WTC11 (cell line): ENCODE measurements around the gene SLC8A2. TPM values are rescaled to one million over a fixed set of nuclear protein-coding genes. Genes with fewer than 3 reads are reported as not detected.

ENCODE experiments used
- ATAC-seq: fragments of 200-7000 bp; cut with Tn5 transposase; 2 replicates; pipeline ENCODE4 v1.10.0; 2021; ENCODE audit warnings: mild to moderate bottlenecking, moderate library complexity
- CTCF ChIA-PET: fragments of 300-600 bp; sonication (Branson Sonifier 250); formaldehyde crosslinking; loops from one replicate; lab custom pipeline; 2021; ENCODE audit warnings: antibody characterized with exemption; lab: Charles Lee
- POLR2A ChIA-PET: fragments of 350-600 bp; sonication (Branson Sonifier 250); formaldehyde crosslinking; loops from one replicate; lab custom pipeline; 2021; ENCODE audit warnings: antibody characterized with exemption; lab: Charles Lee
- DNase-seq: peaks from one replicate; pipeline ENCODE4 v3.0.0; 2021; ENCODE audit warnings: low spot score
- H3K27ac Mint-ChIP-seq: 2 replicates; pipeline ENCODE4 v1.8.0; 2021; ENCODE audit warnings: mixed read lengths
- H3K27me3 Mint-ChIP-seq: 2 replicates; pipeline ENCODE4 v1.8.0; 2021; ENCODE audit warnings: low read depth, mild to moderate bottlenecking, moderate library complexity, mixed read lengths
- H3K36me3 Mint-ChIP-seq: 2 replicates; pipeline ENCODE4 v1.8.0; 2021; ENCODE audit warnings: mixed read lengths
- H3K4me1 Mint-ChIP-seq: 2 replicates; pipeline ENCODE4 v1.8.0; 2022; ENCODE audit warnings: mixed read lengths
- H3K4me3 Mint-ChIP-seq: 2 replicates; pipeline ENCODE4 v1.8.0; 2021; ENCODE audit warnings: mild to moderate bottlenecking, moderate library complexity, mixed read lengths
- H3K9me3 Mint-ChIP-seq: 2 replicates; pipeline ENCODE4 v1.8.0; 2021; ENCODE audit warnings: mixed read lengths
- ARID4B ChIP-seq: sonication (generic); formaldehyde crosslinking; IDR thresholded peaks from 2 replicates; pipeline ENCODE4 v1.8.0; 2023; ENCODE audit warnings: missing genetic modification reagents, mild to moderate bottlenecking, borderline replicate concordance
- ATF1 ChIP-seq: sonication (generic); formaldehyde crosslinking; IDR thresholded peaks from 2 replicates; pipeline ENCODE4 v1.8.1; 2023; ENCODE audit warnings: mild to moderate bottlenecking, moderate library complexity, missing genetic modification reagents
- ATF2 ChIP-seq: sonication (generic); formaldehyde crosslinking; IDR thresholded peaks from 2 replicates; pipeline ENCODE4 v1.8.1; 2022; ENCODE audit warnings: low read depth, missing genetic modification reagents, borderline replicate concordance
- ATF6 ChIP-seq: sonication (generic); formaldehyde crosslinking; IDR thresholded peaks from 2 replicates; pipeline ENCODE4 v1.8.1; 2023; ENCODE audit warnings: mild to moderate bottlenecking, missing genetic modification reagents
- ESRRA ChIP-seq: sonication (generic); formaldehyde crosslinking; IDR thresholded peaks from 2 replicates; pipeline ENCODE4 v1.8.1; 2022; ENCODE audit warnings: mild to moderate bottlenecking, missing genetic modification reagents, borderline replicate concordance
- FOXK1 ChIP-seq: sonication (generic); formaldehyde crosslinking; IDR thresholded peaks from 2 replicates; pipeline ENCODE4 v1.8.0; 2022; ENCODE audit warnings: mild to moderate bottlenecking, moderate library complexity, missing genetic modification reagents
- GTF2I ChIP-seq: fragments of 250-450 bp; sonication (Bioruptor Pico); conservative IDR thresholded peaks from 2 replicates; pipeline ENCODE4 v1.4.0; 2021; ENCODE audit warnings: mild to moderate bottlenecking
- IRF2 ChIP-seq: sonication (generic); formaldehyde crosslinking; IDR thresholded peaks from 2 replicates; pipeline ENCODE4 v1.8.0; 2022; ENCODE audit warnings: low read depth, missing genetic modification reagents, borderline replicate concordance
- MLX ChIP-seq: sonication (generic); formaldehyde crosslinking; IDR thresholded peaks from 2 replicates; pipeline ENCODE4 v1.8.1; 2023; ENCODE audit warnings: mild to moderate bottlenecking, missing genetic modification reagents, moderate library complexity
- MYBL2 ChIP-seq: sonication (generic); formaldehyde crosslinking; IDR thresholded peaks from 2 replicates; pipeline ENCODE4 v1.8.1; 2023; ENCODE audit warnings: mild to moderate bottlenecking, moderate library complexity, missing genetic modification reagents
- NFE2L1 ChIP-seq: sonication (generic); formaldehyde crosslinking; IDR thresholded peaks from 2 replicates; pipeline ENCODE4 v1.8.1; 2023; ENCODE audit warnings: missing genetic modification reagents
- PRDM15 ChIP-seq: sonication (generic); formaldehyde crosslinking; IDR thresholded peaks from 2 replicates; pipeline ENCODE4 v1.8.0; 2022; ENCODE audit warnings: missing genetic modification reagents
- TP53 ChIP-seq: sonication (generic); formaldehyde crosslinking; IDR thresholded peaks from 2 replicates; pipeline ENCODE4 v1.8.1; 2023; ENCODE audit warnings: mild to moderate bottlenecking, missing genetic modification reagents
- USF1 ChIP-seq: sonication (generic); formaldehyde crosslinking; IDR thresholded peaks from 2 replicates; pipeline ENCODE4 v1.8.0; 2022; ENCODE audit warnings: mild to moderate bottlenecking, missing genetic modification reagents
- USF2 ChIP-seq: sonication (generic); formaldehyde crosslinking; IDR thresholded peaks from 2 replicates; pipeline ENCODE4 v1.8.1; 2023; ENCODE audit warnings: mild to moderate bottlenecking, missing genetic modification reagents, moderate library complexity
- ZMAT4 ChIP-seq: fragments of 250-450 bp; sonication (Bioruptor Pico); IDR thresholded peaks from 2 replicates; pipeline ENCODE4 v1.9.0; 2021; ENCODE audit warnings: mild to moderate bottlenecking
- ZNF317 ChIP-seq: sonication (generic); formaldehyde crosslinking; IDR thresholded peaks from 2 replicates; pipeline ENCODE4 v1.8.1; 2023; ENCODE audit warnings: low read depth, mild to moderate bottlenecking, moderate library complexity, missing genetic modification reagents, borderline replicate concordance
- ZNF671 ChIP-seq: fragments of 250-450 bp; sonication (Bioruptor Pico); IDR thresholded peaks from 2 replicates; pipeline ENCODE4 v1.8.0; 2021; ENCODE audit warnings: mild to moderate bottlenecking
- ZSCAN18 ChIP-seq: fragments of 250-450 bp; sonication (Bioruptor Pico); IDR thresholded peaks from 2 replicates; pipeline ENCODE4 v2.1.2; 2022; ENCODE audit warnings: mild to moderate bottlenecking, moderate library complexity
- total RNA-seq: library from RNA; stranded (reverse); gene quantifications from 3 replicates; pipeline ENCODE4 v1.2.3, GENCODE V29; 2021

SLC8A2 gene
- total RNA-seq, 1 experiment from 2014 or later, result 6.5 TPM

GRCh38 chr19:47498561-47498960, 26.9 kb upstream of the SLC8A2 start:
- Mint-ChIP-seq H3K4me1 (peaks cover 16% of the 10 kb centered on the region), H3K36me3 (0 out of 2 replicates have a peak, but pooled peaks cover 3% of the 10 kb centered on the region), H3K27ac (peak overlapping the region; percentile 72; the same call in 1 of the 2 replicates), H3K4me3 (no peak overlapping the region), H3K9me3 (no peaks in the 10 kb centered on the region), H3K27me3 (no peaks in the 10 kb centered on the region)
- POLR2A ChIA-PET, result no interaction called here
- no peak for DNase-seq
- no peak for TF ChIP-seq ARID4B (CRISPR knock-in tag)
- no peak for TF ChIP-seq MLX
- no peak for TF ChIP-seq ZNF671 (CRISPR knock-in tag)
- no peak for TF ChIP-seq FOXK1
- TF ChIP-seq ZNF317, result no peak
- TF ChIP-seq PRDM15 (CRISPR knock-in tag), result no peak
- TF ChIP-seq ESRRA (CRISPR knock-in tag), result no peak
- TF ChIP-seq ATF1 (CRISPR knock-in tag), result no peak
- no peak for TF ChIP-seq GTF2I (CRISPR knock-in tag)
- TF ChIP-seq ZSCAN18 (CRISPR knock-in tag), result no peak
- TF ChIP-seq USF1, result no peak
- no peak for TF ChIP-seq MYBL2 (CRISPR knock-in tag)
- TF ChIP-seq ATF2 (CRISPR knock-in tag), result no peak
- TF ChIP-seq ATF6 (CRISPR knock-in tag), result no peak
- TF ChIP-seq NFE2L1 (CRISPR knock-in tag), result no peak
- TF ChIP-seq TP53 (CRISPR knock-in tag), result no peak
- no peak for TF ChIP-seq IRF2 (CRISPR knock-in tag)
- no peak for TF ChIP-seq ZMAT4 (CRISPR knock-in tag)
- no peak for TF ChIP-seq USF2 (CRISPR knock-in tag)
- ATAC-seq, result no peak
- CTCF ChIA-PET, result interaction anchor here (1.5 to 2.4 kb wide), 3 partner anchors 62 to 214 kb away, joined by 3 to 8 read pairs (median 6); partner anchors contain the start of gene EHD2
